Esophagus muscularis mucosa (tissue), 4 donors: ENCODE data around the gene GBA2.

Experiments
- EP300 ChIP-seq: sonication (generic); formaldehyde crosslinking; IDR thresholded peaks from one replicate; pipeline ENCODE4 v1.6.1; 2017; ENCODE audit warnings: antibody characterized with exemption
- POLR2A ChIP-seq: fragments of 450-650 bp; IDR thresholded peaks from one replicate; pipeline ENCODE4 v1.6.1; 2017; ENCODE audit warnings: antibody characterized with exemption, moderate library complexity, mild to moderate bottlenecking, low read depth
- POLR2AphosphoS5 ChIP-seq, 2 donors: sonication (generic); formaldehyde crosslinking; IDR thresholded peaks; one replicate each; pipeline ENCODE4 v1.6.1; 2017; ENCODE audit warnings: antibody characterized with exemption in 2 of 2
- TF ChIP-seq, protein P1 (sequence below), 3 experiments: fragments of 200-600 bp in 2 of 3; fragments of 450-650 bp in 1 of 3; sonication (generic) in 2 of 3; IDR thresholded peaks; one replicate each; pipeline ENCODE4 v1.5.1; 2017 to 2019; ENCODE audit warnings: antibody characterized with exemption in 3 of 3, mild to moderate bottlenecking in 2 of 3, moderate library complexity in 1 of 3

GRCh38 chr9:35723426-35723825 is 25.6 kb downstream of the GBA2 start:
- no peak for TF ChIP-seq POLR2A
- TF ChIP-seq, protein P1, sequence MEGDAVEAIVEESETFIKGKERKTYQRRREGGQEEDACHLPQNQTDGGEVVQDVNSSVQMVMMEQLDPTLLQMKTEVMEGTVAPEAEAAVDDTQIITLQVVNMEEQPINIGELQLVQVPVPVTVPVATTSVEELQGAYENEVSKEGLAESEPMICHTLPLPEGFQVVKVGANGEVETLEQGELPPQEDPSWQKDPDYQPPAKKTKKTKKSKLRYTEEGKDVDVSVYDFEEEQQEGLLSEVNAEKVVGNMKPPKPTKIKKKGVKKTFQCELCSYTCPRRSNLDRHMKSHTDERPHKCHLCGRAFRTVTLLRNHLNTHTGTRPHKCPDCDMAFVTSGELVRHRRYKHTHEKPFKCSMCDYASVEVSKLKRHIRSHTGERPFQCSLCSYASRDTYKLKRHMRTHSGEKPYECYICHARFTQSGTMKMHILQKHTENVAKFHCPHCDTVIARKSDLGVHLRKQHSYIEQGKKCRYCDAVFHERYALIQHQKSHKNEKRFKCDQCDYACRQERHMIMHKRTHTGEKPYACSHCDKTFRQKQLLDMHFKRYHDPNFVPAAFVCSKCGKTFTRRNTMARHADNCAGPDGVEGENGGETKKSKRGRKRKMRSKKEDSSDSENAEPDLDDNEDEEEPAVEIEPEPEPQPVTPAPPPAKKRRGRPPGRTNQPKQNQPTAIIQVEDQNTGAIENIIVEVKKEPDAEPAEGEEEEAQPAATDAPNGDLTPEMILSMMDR (IDR thresholded peaks at IDR 0.05), result no peak
- TF ChIP-seq POLR2AphosphoS5 (IDR thresholded peaks at IDR 0.05), result no peak
- TF ChIP-seq EP300, result no peak
